GM12878 (cell line): ENCODE data around the gene UBAC2. TPM values are rescaled to one million over a fixed set of nuclear protein-coding genes. Genes with fewer than 3 reads are reported as not detected.

Experiments used
- ATAC-seq: fragments of 200-7000 bp; cut with Tn5 transposase; 3 replicates; pipeline ENCODE4 v1.9.1; 2020; ENCODE audit warnings: mild to moderate bottlenecking, moderate library complexity
- BruUV-seq: library from RNA; stranded (reverse); fragments of 400-500 nt; replicated peaks from 2 replicates; lab custom pipeline; 2021; lab: Mats Ljungman, UMichigan
- CTCF ChIA-PET: fragments of 300-600 bp; sonication (Branson Sonifier 250); formaldehyde crosslinking; extraction: SDS; loops from one replicate; lab custom pipeline; 2021; ENCODE audit warnings: inconsistent platforms; lab: Yijun Ruan, JAX
- POLR2A ChIA-PET: fragments of 350-600 bp; formaldehyde crosslinking; extraction: SDS; loops from one replicate; lab custom pipeline; 2021; ENCODE audit warnings: inconsistent platforms; lab: Charles Lee
- RAD21 ChIA-PET: fragments of 300-600 bp; sonication (Branson Sonifier 250); formaldehyde crosslinking; loops from one replicate; lab custom pipeline; 2023; ENCODE audit warnings: antibody characterized with exemption; ENCODE audit not compliant: unreplicated experiment; lab: Charles Lee
- SMC1A ChIA-PET: fragments of 300-600 bp; sonication (Branson Sonifier 250); formaldehyde crosslinking; loops from one replicate; lab custom pipeline; 2023; ENCODE audit not compliant: unreplicated experiment, uncharacterized antibody; lab: Charles Lee
- DNase-seq: peaks from one replicate; pipeline ENCODE4 v3.0.0-alpha.2; 2011; ENCODE audit warnings: low read depth, low spot score
- FAIRE-seq: peaks from 3 replicates; lab custom pipeline; 2011; peaks lifted over from hg19 to GRCh38; lab: Jason Lieb, UNC
- H2AFZ ChIP-seq: 2 replicates; pipeline ENCODE4 v1.6.0; 2011; ENCODE audit warnings: low read depth, low read length, control low read depth; ENCODE audit not compliant: control insufficient read depth
- H3K27ac ChIP-seq: 2 replicates; pipeline ENCODE4 v1.5.1; 2011; ENCODE audit warnings: control low read depth; ENCODE audit not compliant: control insufficient read depth, insufficient read depth
- H3K27me3 ChIP-seq, 2 experiments: replicated peaks in 1 of 2; 2 replicates each; pipeline versions ENCODE4 v1.6.0 to v1.6.1; 2011; ENCODE audit warnings: low read length in 1 of 2; ENCODE audit not compliant: control insufficient read depth in 2 of 2, insufficient read depth in 2 of 2
- H3K36me3 ChIP-seq, 2 experiments: 2 replicates each; pipeline ENCODE4 v1.5.1; 2011; ENCODE audit warnings: low read length in 1 of 2; ENCODE audit not compliant: control insufficient read depth in 2 of 2, insufficient read depth in 2 of 2
- H3K4me1 ChIP-seq: 2 replicates; pipeline ENCODE4 v1.6.1; 2011; ENCODE audit warnings: mild to moderate bottlenecking, low read length, moderate library complexity, mixed read lengths; ENCODE audit not compliant: control insufficient read depth, insufficient read depth
- H3K4me2 ChIP-seq: 2 replicates; pipeline ENCODE4 v1.6.0; 2011; ENCODE audit warnings: control low read depth; ENCODE audit not compliant: control insufficient read depth, insufficient read depth
- H3K4me3 ChIP-seq: fragments of 200-600 bp; sonication (generic); 2 replicates; pipeline ENCODE4 v1.5.1; 2016
- H3K79me2 ChIP-seq: 2 replicates; pipeline ENCODE4 v1.6.0; 2011; ENCODE audit warnings: low read length; ENCODE audit not compliant: control insufficient read depth, insufficient read depth
- H3K9ac ChIP-seq: 2 replicates; pipeline ENCODE4 v1.8.0; 2011; ENCODE audit warnings: low read length, control low read depth, mixed read lengths; ENCODE audit not compliant: control insufficient read depth, insufficient read depth
- H3K9me3 ChIP-seq: replicated peaks from 3 replicates; pipeline ENCODE4 v1.5.1; 2011; ENCODE audit warnings: mild to moderate bottlenecking, low read length; ENCODE audit not compliant: control insufficient read depth, insufficient read depth
- H4K20me1 ChIP-seq: 2 replicates; pipeline ENCODE4 v1.6.0; 2011; ENCODE audit not compliant: control insufficient read depth, insufficient read depth
- ASH2L ChIP-seq: fragments of 300-600, 200-600 bp; sonication (generic); IDR thresholded peaks from 2 replicates; pipeline ENCODE4 v1.6.1; 2017; ENCODE audit warnings: low read depth, mild to moderate bottlenecking, borderline replicate concordance
- BCL3 ChIP-seq: IDR thresholded peaks from 2 replicates; pipeline ENCODE4 v1.6.1; 2011; ENCODE audit warnings: borderline replicate concordance, low read depth, mild to moderate bottlenecking, moderate library complexity, low read length; ENCODE audit not compliant: insufficient read depth, poor library complexity, severe bottlenecking
- CHD2 ChIP-seq: IDR thresholded peaks from 2 replicates; pipeline ENCODE4 v1.6.1; 2011; ENCODE audit warnings: low read depth, low read length, improper control_type of control experiment, borderline replicate concordance
- CHD4 ChIP-seq: fragments of 200-600 bp; sonication (generic); IDR thresholded peaks from 2 replicates; pipeline ENCODE4 v1.6.1; 2016; ENCODE audit warnings: mild to moderate bottlenecking
- E4F1 ChIP-seq: fragments of 450-650 bp; IDR thresholded peaks from 2 replicates; pipeline ENCODE4 v1.6.1; 2018; ENCODE audit warnings: borderline replicate concordance, mild to moderate bottlenecking; ENCODE audit not compliant: partially characterized antibody
- ETV6 ChIP-seq, 2 experiments: fragments of 450-650 bp in 1 of 2; IDR thresholded peaks in 1 of 2; conservative IDR thresholded peaks in 1 of 2; 2 replicates each; pipeline ENCODE4 v1.6.1; 2014; ENCODE audit warnings: antibody characterized with exemption in 1 of 2, borderline replicate concordance in 1 of 2, low read depth in 1 of 2, mild to moderate bottlenecking in 1 of 2, moderate library complexity in 1 of 2
- FOXK2 ChIP-seq: fragments of 450-650 bp; IDR thresholded peaks from 2 replicates; pipeline ENCODE4 v1.6.1; 2017; ENCODE audit warnings: mild to moderate bottlenecking, moderate library complexity
- FOXM1 ChIP-seq: IDR thresholded peaks from 2 replicates; pipeline ENCODE4 v1.6.1; 2012; ENCODE audit warnings: low read depth, mild to moderate bottlenecking, inconsistent platforms, low read length, moderate library complexity
- HCFC1 ChIP-seq: fragments of 150-350 bp; IDR thresholded peaks from 2 replicates; pipeline ENCODE4 v1.6.1; 2014; ENCODE audit warnings: low read length
- JUNB ChIP-seq: IDR thresholded peaks from 2 replicates; pipeline ENCODE4 v1.6.1; 2016; ENCODE audit warnings: antibody characterized with exemption, mild to moderate bottlenecking
- RCOR1 ChIP-seq: conservative IDR thresholded peaks from 2 replicates; pipeline ENCODE4 v1.6.1; 2012; ENCODE audit warnings: low read depth, low read length, improper control_type of control experiment
- RUNX3 ChIP-seq: IDR thresholded peaks from 2 replicates; pipeline ENCODE4 v1.6.1; 2012; ENCODE audit warnings: low read length, inconsistent platforms
- SIX5 ChIP-seq: IDR thresholded peaks from 2 replicates; pipeline ENCODE4 v1.6.1; 2011; ENCODE audit warnings: mild to moderate bottlenecking, low read depth, low read length, moderate library complexity; ENCODE audit not compliant: severe bottlenecking
- SP1 ChIP-seq: IDR thresholded peaks from one replicate; pipeline ENCODE4 v1.6.1; 2011; ENCODE audit warnings: low read depth, low read length
- SREBF1 ChIP-seq: IDR thresholded peaks from 2 replicates; pipeline ENCODE4 v1.6.1; 2012; ENCODE audit warnings: mild to moderate bottlenecking, low read length
- SREBF2 ChIP-seq: IDR thresholded peaks from 2 replicates; pipeline ENCODE4 v1.6.1; 2012; ENCODE audit warnings: mild to moderate bottlenecking, low read length
- WRNIP1 ChIP-seq: IDR thresholded peaks from 2 replicates; pipeline ENCODE4 v1.6.1; 2011; ENCODE audit warnings: low read depth, low read length, improper control_type of control experiment, borderline replicate concordance
- ZBED1 ChIP-seq: IDR thresholded peaks from 2 replicates; pipeline ENCODE4 v1.6.1; 2016; ENCODE audit warnings: borderline replicate concordance
- ZBTB33 ChIP-seq: fragments of 450-650 bp; IDR thresholded peaks from 2 replicates; pipeline ENCODE4 v1.6.1; 2017; ENCODE audit warnings: mild to moderate bottlenecking
- ZSCAN29 ChIP-seq: fragments of 450-650 bp; IDR thresholded peaks from 2 replicates; pipeline ENCODE4 v1.6.1; 2017; ENCODE audit warnings: mild to moderate bottlenecking, moderate library complexity
- WGBS: methylation state at CpG from one replicate; pipeline ENCODE4 v1.1.6; 2016; ENCODE audit warnings: low lambda C conversion rate; ENCODE audit not compliant: insufficient replicate concordance, insufficient coverage; ENCODE audit errors: missing lambda C conversion rate; 5-methylcytosine and 5-hydroxymethylcytosine counted together
- in situ Hi-C: fragments of 300-500 bp; cut with MboI; formaldehyde crosslinking; loops from 9 replicates; pipeline ENCODE4 v1.14.3; 2018; ENCODE audit warnings: mixed read lengths
- intact Hi-C: fragments of 100-400 bp; cut with micrococcal nuclease; formaldehyde crosslinking; loops from one replicate; pipeline ENCODE4 v1.14.2; 2022; ENCODE audit not compliant: unreplicated experiment
- polyA plus RNA-seq, 11 experiments: library from polyadenylated mRNA; depleted of rRNA in 4 of 11; unstranded in 6 of 11; stranded (reverse) in 5 of 11; fragments of >200 nt; fragmentation: Nextera tagmentation in 4 of 11; fragmentation: Illumina TruSeq in 1 of 11; extraction: Ambion mirVana in 4 of 11; extraction: Trizol in 1 of 11; gene quantifications; 1 replicate in 1 of 11; 2 replicates in 10 of 11; pipeline versions ENCODE4 v1.2.1 to v1.2.3, GENCODE V29; 2011 to 2016; ENCODE audit warnings: inconsistent platforms in 2 of 11, missing spikeins in 2 of 11, low read depth in 1 of 11
- total RNA-seq, 4 experiments: library from RNA; depleted of rRNA in 3 of 4; stranded (reverse); fragments of >200 nt in 3 of 4; fragmentation: Illumina TruSeq in 1 of 4; extraction: Trizol in 1 of 4; gene quantifications; 2 replicates each; pipeline versions ENCODE4 v1.2.1 to v1.2.3, GENCODE V29; 2013 to 2021

The UBAC2 gene
- total and polyA plus RNA-seq, 10 of the 15 experiments (the other 5 are each of a cell fraction or from before 2014, with no cell fraction given) = 3.0 to 54.6 (median 17.4) TPM

GRCh38 chr13:99218969-99219368 is 18.3 kb downstream of the UBAC2 start:
- DNase-seq (peak; percentile 62), ATAC-seq (peak; percentile 67), FAIRE-seq (peak; percentile 35)
- in situ Hi-C loops (no loop called here), intact Hi-C loops (no loop called here)
- POLR2A ChIA-PET = interaction anchor here (1.2 kb wide), 1 partner anchor 16 kb away, joined by 4 read pairs; no protein-coding TSS in a partner anchor
- H3K4me2 ChIP-seq = no peak overlapping the region
- no peaks in the 10 kb centered on the region; a peak in 1 of 4 replicates for H3K36me3 ChIP-seq
- H3K4me3 ChIP-seq = no peak overlapping the region
- SMC1A ChIA-PET = interaction anchor here (0.6 to 3.9 kb wide), 13 partner anchors 9 to 146 kb away, joined by 3 to 34 read pairs (median 4); partner anchors contain the start of gene GPR18
- H3K4me1 ChIP-seq = peaks cover 10% of the 10 kb centered on the region
- RAD21 ChIA-PET = interaction anchor here (0.6 to 2.6 kb wide), 8 partner anchors 11 to 116 kb away, joined by 3 to 17 read pairs (median 6); partner anchors contain the start of gene GPR18
- CTCF ChIA-PET = interaction anchor here (0.6 to 2.3 kb wide), 6 partner anchors 15 to 79 kb away, joined by 3 to 13 read pairs (median 6); no protein-coding TSS in a partner anchor
- H3K79me2 ChIP-seq = peaks cover 53% of the 10 kb centered on the region
- H3K27ac ChIP-seq = no peak overlapping the region
- no TSS peak for BruUV-seq
- no peaks in the 10 kb centered on the region for H4K20me1 ChIP-seq
- H3K9ac ChIP-seq = no peak overlapping the region; the same call in 1 of the 2 replicates
- H3K9me3 ChIP-seq = no peaks in the 10 kb centered on the region
- H3K27me3 ChIP-seq = no peaks in the 10 kb centered on the region
- 86% methylated on average over 2 of the region's 2 CpGs for WGBS
- H2AFZ ChIP-seq = no peak overlapping the region
- no peak for TF ChIP-seq FOXM1
- TF ChIP-seq RCOR1 = no peak
- TF ChIP-seq ZBED1 = no peak
- no peak for TF ChIP-seq ZSCAN29
- TF ChIP-seq RUNX3 = peak; percentile 60
- TF ChIP-seq SREBF2 = no peak
- TF ChIP-seq E4F1 = no peak
- no peak for TF ChIP-seq JUNB
- TF ChIP-seq ASH2L = no peak
- no peak for TF ChIP-seq HCFC1
- TF ChIP-seq SP1 = no peak
- no peak for TF ChIP-seq SREBF1
- peak; percentile 78 for TF ChIP-seq BCL3
- TF ChIP-seq ZBTB33 = no peak
- TF ChIP-seq WRNIP1 = no peak
- no peak for TF ChIP-seq SIX5
- TF ChIP-seq ETV6 (conservative IDR thresholded peaks at IDR 0.05 in 1 of 2, IDR thresholded peaks at IDR 0.05 in 1 of 2; ENCODE audit: borderline replicate concordance in 1 of 2, low read depth in 1 of 2) = no peak
- no peak for TF ChIP-seq FOXK2
- no peak for TF ChIP-seq CHD4
- TF ChIP-seq CHD2 = no peak
